AG04449 (cell line): ENCODE measurements around the gene GHRH.

Source experiments
- CTCF ChIA-PET: fragments of 350-600 bp; formaldehyde crosslinking; extraction: SDS; loops from one replicate; lab custom pipeline; 2021; ENCODE audit warnings: antibody characterized with exemption; lab: Yijun Ruan, JAX
- POLR2A ChIA-PET: fragments of 400-600, 350-600 bp; formaldehyde crosslinking; extraction: SDS; loops from one replicate; lab custom pipeline; 2020; ENCODE audit warnings: antibody characterized with exemption, inconsistent platforms; lab: Yijun Ruan, JAX
- DNase-seq: peaks from one replicate; pipeline ENCODE4 v3.0.0-alpha.2; 2010; ENCODE audit warnings: low read depth, low spot score
- H3K4me3 ChIP-seq: 2 replicates; pipeline ENCODE4 v1.5.1; 2011; ENCODE audit warnings: low read depth, mild to moderate bottlenecking, control low read depth, low read length
- TF ChIP-seq, protein P1 (sequence below): IDR thresholded peaks from one replicate; pipeline ENCODE4 v1.5.1; 2011; ENCODE audit warnings: mild to moderate bottlenecking, moderate library complexity, low read length, control low read depth, inconsistent platforms; ENCODE audit not compliant: insufficient read depth; ENCODE audit errors: missing control alignments

GHRH gene

DNA sequence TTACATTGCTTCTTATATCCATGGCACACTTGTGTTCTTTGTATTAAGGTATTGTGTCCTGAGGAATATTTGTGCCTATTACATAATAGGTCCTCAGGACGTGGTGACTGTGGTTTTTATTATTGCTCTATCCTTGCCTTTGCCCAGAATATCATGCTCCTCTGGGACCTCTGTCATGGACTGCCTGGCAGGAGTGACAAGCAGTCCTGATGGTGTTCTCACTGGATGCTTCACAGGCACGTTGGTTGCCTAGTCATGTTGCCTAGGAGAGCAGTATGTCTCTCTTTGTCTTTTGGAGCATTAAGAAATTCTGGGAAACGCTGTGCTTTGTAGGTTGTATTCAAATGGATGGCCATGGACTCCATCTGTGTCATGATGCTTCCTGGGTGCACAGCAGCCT lies 57.6 kb downstream of the GHRH start:
- TF ChIP-seq, protein P1, sequence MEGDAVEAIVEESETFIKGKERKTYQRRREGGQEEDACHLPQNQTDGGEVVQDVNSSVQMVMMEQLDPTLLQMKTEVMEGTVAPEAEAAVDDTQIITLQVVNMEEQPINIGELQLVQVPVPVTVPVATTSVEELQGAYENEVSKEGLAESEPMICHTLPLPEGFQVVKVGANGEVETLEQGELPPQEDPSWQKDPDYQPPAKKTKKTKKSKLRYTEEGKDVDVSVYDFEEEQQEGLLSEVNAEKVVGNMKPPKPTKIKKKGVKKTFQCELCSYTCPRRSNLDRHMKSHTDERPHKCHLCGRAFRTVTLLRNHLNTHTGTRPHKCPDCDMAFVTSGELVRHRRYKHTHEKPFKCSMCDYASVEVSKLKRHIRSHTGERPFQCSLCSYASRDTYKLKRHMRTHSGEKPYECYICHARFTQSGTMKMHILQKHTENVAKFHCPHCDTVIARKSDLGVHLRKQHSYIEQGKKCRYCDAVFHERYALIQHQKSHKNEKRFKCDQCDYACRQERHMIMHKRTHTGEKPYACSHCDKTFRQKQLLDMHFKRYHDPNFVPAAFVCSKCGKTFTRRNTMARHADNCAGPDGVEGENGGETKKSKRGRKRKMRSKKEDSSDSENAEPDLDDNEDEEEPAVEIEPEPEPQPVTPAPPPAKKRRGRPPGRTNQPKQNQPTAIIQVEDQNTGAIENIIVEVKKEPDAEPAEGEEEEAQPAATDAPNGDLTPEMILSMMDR: no peak
- DNase-seq: no peak
- ChIA-PET CTCF (interaction anchor here (0.9 to 7.5 kb wide), 7 partner anchors 9 to 331 kb away, joined by 3 to 102 read pairs (median 9); no protein-coding TSS in a partner anchor), POLR2A (no interaction called here)
- H3K4me3 ChIP-seq: no peak overlapping the region

DNA sequence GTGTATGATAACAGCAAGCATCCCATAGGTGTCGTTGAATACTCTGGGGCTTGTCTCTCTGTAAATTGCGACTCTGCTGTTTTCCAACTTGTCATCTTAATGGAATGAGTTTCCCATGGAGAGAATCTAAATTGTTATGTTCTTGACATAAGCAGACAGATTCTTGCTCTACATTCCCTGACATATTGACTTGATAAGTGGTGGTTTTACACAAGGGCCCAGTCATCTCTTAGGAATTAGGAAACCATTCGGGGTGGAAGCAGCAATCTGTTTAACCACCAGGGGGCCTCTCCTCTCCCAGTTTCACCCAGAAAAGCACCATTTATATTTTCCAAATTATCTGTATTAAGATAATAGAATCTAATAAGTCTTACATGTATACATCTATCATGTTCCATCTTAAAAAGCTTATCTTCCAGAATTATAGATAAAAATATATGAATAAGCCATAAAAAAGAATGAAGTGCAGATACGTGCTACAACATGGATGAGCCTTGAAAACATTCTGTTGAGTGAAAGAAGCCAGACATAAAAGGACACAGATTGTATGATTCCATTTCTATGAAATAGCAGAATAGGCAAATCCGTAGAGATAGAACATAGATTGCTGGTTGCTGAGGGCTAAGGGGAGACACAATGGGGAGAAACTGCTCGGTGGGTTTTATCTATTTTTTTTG lies 59.2 kb downstream of the GHRH start:
- CTCF ChIA-PET: interaction anchor here (0.6 to 13.5 kb wide), 29 partner anchors 9 to 1270 kb away, joined by 3 to 227 read pairs (median 4); partner anchors contain the start of genes BLCAP, MANBAL and RALGAPB
- peak; percentile 96 for DNase-seq
- TF ChIP-seq, protein P1: peak; percentile 70
- POLR2A ChIA-PET: no interaction called here
- peak overlapping the region; percentile 47 for H3K4me3 ChIP-seq

DNA sequence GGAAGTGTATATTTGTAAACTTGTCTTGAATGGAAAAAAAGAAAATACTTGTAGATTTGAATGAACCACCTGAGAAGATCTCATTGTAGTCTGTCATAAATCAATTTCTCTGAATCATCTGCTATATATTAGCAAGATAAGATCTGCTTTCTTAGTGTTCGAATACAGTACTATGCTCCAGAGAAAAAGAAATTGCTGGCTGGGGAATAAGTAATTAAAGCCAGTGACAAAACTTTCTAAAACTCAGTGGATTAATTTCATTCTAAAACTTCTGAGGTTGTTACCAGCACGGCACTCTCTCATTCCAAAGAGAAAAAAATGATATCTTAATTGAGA lies 59.8 kb downstream of the GHRH start:
- TF ChIP-seq, protein P1: no peak
- ChIA-PET POLR2A (no interaction called here), CTCF (interaction anchor here (0.8 to 13.5 kb wide), 9 partner anchors 11 to 340 kb away, joined by 3 to 227 read pairs (median 3); partner anchors contain the start of genes BLCAP, MROH8 and RPN2)
- no peak for DNase-seq
- peak overlapping the region; percentile 47 for H3K4me3 ChIP-seq
